Trophoblast cell (in vitro differentiated cells and primary cell): ENCODE measurements around the gene EEF2KMT.

Experiments
- DNase-seq, 2 donors: peaks; one replicate each; pipeline ENCODE4 v3.0.0-alpha.2; 2016
- H2AFZ ChIP-seq: 2 replicates; pipeline ENCODE4 v1.6.1; 2013; ENCODE audit warnings: low read length, moderate library complexity, mild to moderate bottlenecking; ENCODE audit not compliant: insufficient read depth, poor library complexity
- H2AK5ac ChIP-seq: 2 replicates; pipeline ENCODE4 v1.6.1; 2013; ENCODE audit warnings: mild to moderate bottlenecking, low read length
- H2BK120ac ChIP-seq: 2 replicates; pipeline ENCODE4 v1.6.1; 2013; ENCODE audit warnings: low read length, mild to moderate bottlenecking, moderate library complexity; ENCODE audit not compliant: insufficient read depth, poor library complexity
- H2BK12ac ChIP-seq: 2 replicates; pipeline ENCODE4 v1.6.1; 2013; ENCODE audit warnings: mild to moderate bottlenecking, low read length, moderate library complexity
- H2BK5ac ChIP-seq: 2 replicates; pipeline ENCODE4 v1.6.1; 2013; ENCODE audit warnings: low read length, low read depth, moderate library complexity, mild to moderate bottlenecking; ENCODE audit not compliant: poor library complexity
- H3K14ac ChIP-seq: 2 replicates; pipeline ENCODE4 v1.6.1; 2013; ENCODE audit warnings: mild to moderate bottlenecking, low read length
- H3K18ac ChIP-seq: 2 replicates; pipeline ENCODE4 v1.6.1; 2013; ENCODE audit warnings: mild to moderate bottlenecking, low read length
- H3K23ac ChIP-seq: 2 replicates; pipeline ENCODE4 v1.6.1; 2013; ENCODE audit warnings: low read length
- H3K27ac ChIP-seq: 2 replicates; pipeline ENCODE4 v1.5.1; 2013; ENCODE audit warnings: low read depth, mild to moderate bottlenecking, inconsistent platforms, low read length, moderate library complexity
- H3K27me3 ChIP-seq: 2 replicates; pipeline ENCODE4 v1.6.1; 2013; ENCODE audit warnings: inconsistent platforms, mild to moderate bottlenecking, low read length, moderate library complexity; ENCODE audit not compliant: insufficient read depth
- H3K36me3 ChIP-seq, 2 experiments: 1 replicate in 1 of 2; 2 replicates in 1 of 2; pipeline ENCODE4 v1.6.1; 2013; ENCODE audit warnings: low read length in 2 of 2, mild to moderate bottlenecking in 2 of 2, moderate library complexity in 1 of 2; ENCODE audit not compliant: insufficient read depth in 2 of 2, control insufficient read depth in 1 of 2
- H3K4ac ChIP-seq: 2 replicates; pipeline ENCODE4 v1.6.1; 2013; ENCODE audit warnings: low read depth, mild to moderate bottlenecking, low read length, moderate library complexity
- H3K4me1 ChIP-seq, 2 experiments: 1 replicate in 1 of 2; 2 replicates in 1 of 2; pipeline ENCODE4 v1.6.1; 2013; ENCODE audit warnings: low read length in 2 of 2, mild to moderate bottlenecking in 2 of 2, moderate library complexity in 1 of 2; ENCODE audit not compliant: insufficient read depth in 2 of 2, control insufficient read depth in 1 of 2
- H3K4me2 ChIP-seq: 2 replicates; pipeline ENCODE4 v1.6.1; 2013; ENCODE audit warnings: inconsistent platforms, mild to moderate bottlenecking, low read length, moderate library complexity
- H3K4me3 ChIP-seq: 2 replicates; pipeline ENCODE4 v1.5.1; 2013; ENCODE audit warnings: mild to moderate bottlenecking, low read depth, low read length, inconsistent platforms
- H3K79me1 ChIP-seq: one replicate; pipeline ENCODE4 v1.6.1; 2013; ENCODE audit warnings: low read length
- H3K79me2 ChIP-seq: 2 replicates; pipeline ENCODE4 v1.6.1; 2013; ENCODE audit warnings: low read length, mild to moderate bottlenecking; ENCODE audit not compliant: control insufficient read depth, insufficient read depth, poor library complexity
- H3K9ac ChIP-seq: 2 replicates; pipeline ENCODE4 v1.6.1; 2013; ENCODE audit warnings: mild to moderate bottlenecking, low read length
- H3K9me3 ChIP-seq: 2 replicates; pipeline ENCODE4 v1.6.1; 2013; ENCODE audit warnings: low read depth, mild to moderate bottlenecking, control low read depth, inconsistent platforms, low read length; ENCODE audit not compliant: insufficient read depth
- H4K12ac ChIP-seq: 2 replicates; pipeline ENCODE4 v1.6.1; 2013; ENCODE audit warnings: low read depth, mild to moderate bottlenecking, low read length, moderate library complexity
- H4K8ac ChIP-seq: 2 replicates; pipeline ENCODE4 v1.6.1; 2013; ENCODE audit warnings: low read depth, mild to moderate bottlenecking, low read length, moderate library complexity
- H4K91ac ChIP-seq: one replicate; pipeline ENCODE4 v1.6.1; 2013; ENCODE audit warnings: low read depth, mild to moderate bottlenecking, low read length, moderate library complexity
- WGBS: extraction: QIAGEN DNeasy Blood & Tissue Kit; methylation state at CpG from one replicate; pipeline ENCODE4 v1.1.7; 2013; ENCODE audit warnings: missing lambda C conversion rate; ENCODE audit not compliant: insufficient read length, insufficient coverage; ENCODE audit errors: extremely low coverage; 5-methylcytosine and 5-hydroxymethylcytosine counted together

Gene EEF2KMT

DNA sequence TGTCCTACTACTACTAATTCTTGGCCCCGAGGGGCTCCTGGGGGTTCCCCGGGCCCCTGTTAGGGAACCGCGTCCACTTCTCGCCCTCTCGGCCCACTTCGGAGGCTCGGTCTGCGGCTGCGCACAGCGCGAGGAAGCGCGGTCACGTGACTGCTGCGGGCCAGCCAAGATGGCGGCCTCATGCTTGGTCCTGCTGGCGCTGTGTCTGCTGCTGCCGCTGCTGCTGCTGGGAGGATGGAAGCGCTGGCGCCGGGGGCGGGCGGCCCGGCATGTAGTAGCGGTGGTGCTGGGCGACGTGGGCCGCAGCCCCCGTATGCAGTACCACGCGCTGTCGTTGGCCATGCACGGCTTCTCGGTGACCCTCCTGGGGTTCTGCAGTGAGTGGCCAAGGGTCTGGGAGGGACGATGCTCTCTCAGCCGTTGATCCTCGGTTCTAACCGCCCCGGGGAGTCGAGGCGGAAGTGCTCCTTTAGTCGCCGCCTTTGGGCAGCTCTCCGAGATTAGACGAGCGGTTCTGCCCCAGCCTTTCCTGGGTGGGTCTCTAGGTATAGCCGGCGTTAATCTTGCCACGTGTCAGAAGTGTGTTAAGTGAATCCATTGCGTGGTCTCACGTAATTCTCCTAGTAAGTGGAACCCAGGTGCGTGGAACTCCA, 25.8 kb downstream of the EEF2KMT start, which contains the start of gene ALG1:
Gene ALG1, plus strand, starts transcription at position 163 of the 653 bp plus-strand sequence. Its CDS starts 7 bp downstream, at position 170.
- peak within 1 kb of the TSS; percentile 71 for H4K91ac ChIP-seq
- H3K79me2 ChIP-seq: peaks cover 2% of the 10 kb centered on the region
- H3K23ac ChIP-seq: no peak within 1 kb of the TSS
- H3K36me3 ChIP-seq: peaks cover 14 to 15% of the 10 kb centered on the region in 2 experiments
- peak within 1 kb of the TSS; percentile 95 for H2AFZ ChIP-seq
- H2BK12ac ChIP-seq: no peak within 1 kb of the TSS
- peaks cover 2% of the 10 kb centered on the region for H3K79me1 ChIP-seq
- no peaks in the 10 kb centered on the region for H3K27me3 ChIP-seq
- H4K12ac ChIP-seq: peak within 1 kb of the TSS; percentile 84
- WGBS: no CpG with 5 or more reads among the region's 53 CpGs
- H4K8ac ChIP-seq: peak within 1 kb of the TSS; percentile 87
- H3K27ac ChIP-seq: peak within 1 kb of the TSS; percentile 63
- H3K18ac ChIP-seq: peak within 1 kb of the TSS; percentile 66
- H3K4me1 ChIP-seq: peaks cover 4 to 6% of the 10 kb centered on the region in 2 experiments
- peak within 1 kb of the TSS; percentile 71 for H3K9ac ChIP-seq
- H3K9me3 ChIP-seq: no peaks in the 10 kb centered on the region
- H3K4ac ChIP-seq: peak within 1 kb of the TSS; percentile 35
- peak within 1 kb of the TSS; percentile 78 for H3K4me2 ChIP-seq
- peak; percentile 84 to 91 for DNase-seq
- peak within 1 kb of the TSS; percentile 87 for H3K4me3 ChIP-seq
- peak within 1 kb of the TSS; percentile 49 for H2BK120ac ChIP-seq
- H2BK5ac ChIP-seq: no peak within 1 kb of the TSS
- H2AK5ac ChIP-seq: peak within 1 kb of the TSS; percentile 15
- peak within 1 kb of the TSS; percentile 57 for H3K14ac ChIP-seq

DNA sequence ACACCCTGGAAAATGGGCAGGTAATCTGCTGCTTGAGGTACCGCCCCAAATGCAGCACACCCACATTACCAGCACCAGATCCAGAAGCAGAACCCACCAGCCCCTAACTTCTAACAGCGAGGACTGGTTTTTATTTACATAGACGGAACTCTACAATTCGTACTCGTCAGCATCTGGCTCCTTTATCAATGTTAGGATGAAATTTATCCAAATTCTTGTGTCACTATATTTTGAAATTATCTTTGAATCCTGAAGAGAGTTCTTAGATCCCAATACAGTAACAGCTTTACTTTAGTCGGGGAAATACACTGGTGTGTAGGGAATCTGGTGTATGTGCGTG, 26.3 kb downstream of the EEF2KMT start:
- H3K4me2 ChIP-seq: peak overlapping the region; percentile 78
- WGBS: no CpG with 5 or more reads among the region's 7 CpGs

GRCh38 chr16:5070431-5071186, 27.0 kb downstream of the EEF2KMT start:
- H3K27ac ChIP-seq: no peak overlapping the region
- no peak overlapping the region for H3K14ac ChIP-seq
- H2AFZ ChIP-seq: peak overlapping the region; percentile 54
- H3K36me3 ChIP-seq: peaks cover 4 to 5% of the 10 kb centered on the region in 2 experiments
- no peak overlapping the region for H4K91ac ChIP-seq
- peaks cover 4 to 6% of the 10 kb centered on the region in 2 experiments for H3K4me1 ChIP-seq
- no peaks in the 10 kb centered on the region for H3K27me3 ChIP-seq
- H3K4me2 ChIP-seq: no peak overlapping the region
- no CpG with 5 or more reads among the region's 15 CpGs for WGBS
- no peak overlapping the region for H3K18ac ChIP-seq
- peak overlapping the region; percentile 87 for H4K8ac ChIP-seq
- no peak overlapping the region for H2AK5ac ChIP-seq
- peaks cover 2% of the 10 kb centered on the region for H3K79me2 ChIP-seq
- H2BK5ac ChIP-seq: no peak overlapping the region
- H3K4ac ChIP-seq: no peak overlapping the region
- no peaks in the 10 kb centered on the region for H3K9me3 ChIP-seq
- no peak overlapping the region for H4K12ac ChIP-seq
- peak overlapping the region; percentile 3 for H3K4me3 ChIP-seq
- no peak for DNase-seq
- H2BK120ac ChIP-seq: no peak overlapping the region
- H3K79me1 ChIP-seq: peaks cover 2% of the 10 kb centered on the region
- H3K23ac ChIP-seq: no peak overlapping the region
- H3K9ac ChIP-seq: no peak overlapping the region
- no peak overlapping the region for H2BK12ac ChIP-seq

More for the DNA sequence above, 26.3 kb downstream of the EEF2KMT start:
- DNase-seq: no peak
- Histone ChIP-seq H4K91ac (peak overlapping the region; percentile 10), H3K18ac (no peak overlapping the region), H3K27ac (no peak overlapping the region), H2AFZ (peak overlapping the region; percentile 54), H2AK5ac (no peak overlapping the region), H3K23ac (no peak overlapping the region), H3K79me2 (peaks cover 2% of the 10 kb centered on the region), H3K4ac (no peak overlapping the region), H4K12ac (no peak overlapping the region), H3K4me3 (no peak overlapping the region), H3K9me3 (no peaks in the 10 kb centered on the region), H2BK12ac (no peak overlapping the region), H4K8ac (peak overlapping the region; percentile 87), H3K36me3 (peaks cover 11 to 12% of the 10 kb centered on the region in 2 experiments), H3K27me3 (no peaks in the 10 kb centered on the region), H2BK5ac (no peak overlapping the region), H2BK120ac (no peak overlapping the region), H3K4me1 (peaks cover 4 to 6% of the 10 kb centered on the region in 2 experiments), H3K14ac (no peak overlapping the region), H3K9ac (no peak overlapping the region), H3K79me1 (peaks cover 2% of the 10 kb centered on the region)

DNA sequence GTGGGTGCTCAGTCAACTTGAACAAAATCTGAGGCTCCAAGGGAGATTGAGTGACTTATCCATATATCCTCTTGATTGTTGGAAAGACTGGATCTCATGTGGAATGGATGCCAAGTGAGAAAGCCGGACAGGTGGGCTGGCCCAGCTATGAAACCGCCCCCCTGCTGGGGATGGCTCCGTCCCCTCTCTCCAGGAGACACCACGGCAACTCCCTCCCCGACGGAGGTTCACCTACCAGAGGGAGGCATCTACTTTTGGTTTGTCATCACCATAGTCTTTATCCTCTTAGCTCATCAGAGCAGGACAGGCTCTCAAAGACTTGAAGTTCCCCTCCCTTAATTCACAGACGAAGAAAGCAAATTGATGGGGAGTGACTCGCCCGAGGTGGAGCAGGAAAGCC, 27.7 kb downstream of the EEF2KMT start:
- Histone ChIP-seq H3K18ac (no peak overlapping the region), H3K14ac (no peak overlapping the region), H3K79me2 (peaks cover 2% of the 10 kb centered on the region), H3K79me1 (peaks cover 2% of the 10 kb centered on the region), H3K27ac (no peak overlapping the region), H2BK120ac (no peak overlapping the region), H4K12ac (no peak overlapping the region), H3K36me3 (no peaks in the 10 kb centered on the region), H3K9me3 (no peaks in the 10 kb centered on the region), H3K4me3 (peak overlapping the region; percentile 3), H3K23ac (no peak overlapping the region), H3K9ac (no peak overlapping the region), H2BK12ac (no peak overlapping the region), H3K4me2 (no peak overlapping the region), H4K8ac (no peak overlapping the region), H2AK5ac (no peak overlapping the region), H2AFZ (no peak overlapping the region), H3K27me3 (no peaks in the 10 kb centered on the region), H3K4me1 (peaks cover 4 to 6% of the 10 kb centered on the region in 2 experiments), H3K4ac (no peak overlapping the region), H4K91ac (no peak overlapping the region), H2BK5ac (no peak overlapping the region)
- no CpG with 5 or more reads among the region's 9 CpGs for WGBS
- no peak for DNase-seq
